ENCODE measurements around the gene HUNK.

Gene HUNK

GRCh38 chr21:31872452-31873274 lies at the start of gene HUNK:
Gene HUNK (plus strand): TSS chr21:31873020. CDS start chr21:31873675, 655 bp downstream.
- no peak for TF ChIP-seq ZNF274 (IDR thresholded peaks at IDR 0.05; ENCODE audit: low read depth, low read length)
- peak within 1 kb of the TSS; percentile 42 for H3K4me3 ChIP-seq (ENCODE audit: low read length)

- TF ChIP-seq ZNF274 (IDR thresholded peaks at IDR 0.05; ENCODE audit: low read depth, low read length) = no peak
- no peak overlapping the region for H3K4me3 ChIP-seq (ENCODE audit: low read length)
Observed at GRCh38 chr21:31829736-31830472, 42.9 kb upstream of the HUNK start.

GRCh38 chr21:31830701-31831100 lies 42.1 kb upstream of the HUNK start:
- TF ChIP-seq ZNF274 (IDR thresholded peaks at IDR 0.05; ENCODE audit: low read depth, low read length) = no peak
- no peak overlapping the region for H3K4me3 ChIP-seq (ENCODE audit: low read length)

GRCh38 chr21:31837041-31837440 lies 35.8 kb upstream of the HUNK start:
- no peak overlapping the region for H3K4me3 ChIP-seq (ENCODE audit: low read length)
- no peak for TF ChIP-seq ZNF274 (IDR thresholded peaks at IDR 0.05; ENCODE audit: low read depth, low read length)

GRCh38 chr21:31837618-31838390 lies 35.0 kb upstream of the HUNK start:
- H3K4me3 ChIP-seq (ENCODE audit: low read length) = no peak overlapping the region
- TF ChIP-seq ZNF274 (IDR thresholded peaks at IDR 0.05; ENCODE audit: low read depth, low read length) = no peak

- TF ChIP-seq ZNF274 (IDR thresholded peaks at IDR 0.05; ENCODE audit: low read depth, low read length) = no peak
- no peak overlapping the region for H3K4me3 ChIP-seq (ENCODE audit: low read length)
Observed at GRCh38 chr21:31838586-31839355, 34.0 kb upstream of the HUNK start.

- no peak for TF ChIP-seq ZNF274 (IDR thresholded peaks at IDR 0.05; ENCODE audit: low read depth, low read length)
- H3K4me3 ChIP-seq (ENCODE audit: low read length) = no peak overlapping the region
Observed at GRCh38 chr21:31844206-31844605, 28.6 kb upstream of the HUNK start.

GRCh38 chr21:31845151-31845729 lies 27.6 kb upstream of the HUNK start:
- TF ChIP-seq ZNF274 (IDR thresholded peaks at IDR 0.05; ENCODE audit: low read depth, low read length) = no peak
- no peak overlapping the region for H3K4me3 ChIP-seq (ENCODE audit: low read length)

GRCh38 chr21:31846690-31847089 lies 26.1 kb upstream of the HUNK start:
- no peak for TF ChIP-seq ZNF274 (IDR thresholded peaks at IDR 0.05; ENCODE audit: low read depth, low read length)
- no peak overlapping the region for H3K4me3 ChIP-seq (ENCODE audit: low read length)

GRCh38 chr21:31847761-31848160 lies 25.1 kb upstream of the HUNK start:
- no peak for TF ChIP-seq ZNF274 (IDR thresholded peaks at IDR 0.05; ENCODE audit: low read depth, low read length)
- no peak overlapping the region for H3K4me3 ChIP-seq (ENCODE audit: low read length)

- no peak overlapping the region for H3K4me3 ChIP-seq (ENCODE audit: low read length)
- TF ChIP-seq ZNF274 (IDR thresholded peaks at IDR 0.05; ENCODE audit: low read depth, low read length) = no peak
Observed at GRCh38 chr21:31848326-31848985, 24.4 kb upstream of the HUNK start.

- H3K4me3 ChIP-seq (ENCODE audit: low read length) = no peak overlapping the region
- no peak for TF ChIP-seq ZNF274 (IDR thresholded peaks at IDR 0.05; ENCODE audit: low read depth, low read length)
Observed at GRCh38 chr21:31850886-31851285, 21.9 kb upstream of the HUNK start.

- TF ChIP-seq ZNF274 (IDR thresholded peaks at IDR 0.05; ENCODE audit: low read depth, low read length) = no peak
- H3K4me3 ChIP-seq (ENCODE audit: low read length) = no peak overlapping the region
Observed at GRCh38 chr21:31855180-31855579, 17.6 kb upstream of the HUNK start.
